Osteoblast (primary cell): ENCODE data around the gene PHF3. TPM values are rescaled to one million over a fixed set of nuclear protein-coding genes. Genes with fewer than 3 reads are reported as not detected.
A peak's percentile ranks its signal among the peaks of the same experiment; 100 is the strongest.

Experiments used
- DNase-seq: peaks from one replicate; pipeline ENCODE4 v3.0.0; 2011; ENCODE audit warnings: low spot score, mixed read lengths; ENCODE audit not compliant: insufficient read length; ENCODE audit errors: missing footprints
- H2AFZ ChIP-seq: 2 replicates; pipeline ENCODE4 v1.6.0; 2011; ENCODE audit warnings: mild to moderate bottlenecking, low read length
- H3K27ac ChIP-seq: 2 replicates; pipeline ENCODE4 v1.5.1; 2011; ENCODE audit warnings: mild to moderate bottlenecking, low read depth, low read length, moderate library complexity
- H3K27me3 ChIP-seq: 2 replicates; pipeline ENCODE4 v1.6.0; 2012; ENCODE audit warnings: mild to moderate bottlenecking, control low read depth, inconsistent platforms, low read length, moderate library complexity; ENCODE audit not compliant: insufficient read depth
- H3K36me3 ChIP-seq: 2 replicates; pipeline ENCODE4 v1.5.1; 2011; ENCODE audit warnings: mild to moderate bottlenecking, low read length, control low read depth, moderate library complexity; ENCODE audit not compliant: insufficient read depth
- H3K4me1 ChIP-seq: 2 replicates; pipeline ENCODE4 v1.5.1; 2011; ENCODE audit warnings: mild to moderate bottlenecking, low read length, control low read depth, moderate library complexity; ENCODE audit not compliant: insufficient read depth
- H3K4me2 ChIP-seq: 2 replicates; pipeline ENCODE4 v1.6.0; 2011; ENCODE audit warnings: mild to moderate bottlenecking, low read length; ENCODE audit not compliant: insufficient read depth
- H3K4me3 ChIP-seq: fragments of 200-600 bp; sonication (generic); 3 replicates; pipeline ENCODE4 v1.5.1; 2012; ENCODE audit warnings: mild to moderate bottlenecking, low read length, inconsistent platforms; ENCODE audit not compliant: insufficient read depth
- H3K79me2 ChIP-seq: 2 replicates; pipeline ENCODE4 v1.6.0; 2012; ENCODE audit warnings: mild to moderate bottlenecking, low read length, control low read depth, inconsistent platforms; ENCODE audit not compliant: insufficient read depth
- H3K9me3 ChIP-seq: 2 replicates; pipeline ENCODE4 v1.5.1; 2011; ENCODE audit warnings: low read depth, low read length, control low read depth
- H4K20me1 ChIP-seq: 2 replicates; pipeline ENCODE4 v1.6.0; 2012; ENCODE audit warnings: mild to moderate bottlenecking, low read length, control low read depth; ENCODE audit not compliant: insufficient read depth
- CTCF ChIP-seq: IDR thresholded peaks from 2 replicates; pipeline ENCODE4 v1.5.1; 2011; ENCODE audit warnings: mild to moderate bottlenecking, low read depth, low read length, moderate library complexity; ENCODE audit errors: extremely low read depth
- small RNA-seq: library from RNA; depleted of rRNA; stranded (forward); fragments of <200 nt; gene quantifications from one replicate; pipeline ENCODE3, GENCODE V24; 2012
- total RNA-seq: library from RNA; depleted of rRNA; stranded (reverse); fragments of >200 nt; gene quantifications from 2 replicates; pipeline ENCODE4 v1.2.3, GENCODE V29; 2012

Gene PHF3
- total RNA-seq, 1 donor: 76.7 TPM

- no peak for TF ChIP-seq CTCF
- no peak overlapping the region for H3K4me2 ChIP-seq
- H3K9me3 ChIP-seq: no peaks in the 10 kb centered on the region
- no peaks in the 10 kb centered on the region for H3K79me2 ChIP-seq
- no peak overlapping the region for H2AFZ ChIP-seq
- H3K36me3 ChIP-seq: no peaks in the 10 kb centered on the region
- no peaks in the 10 kb centered on the region for H4K20me1 ChIP-seq
- H3K27me3 ChIP-seq: no peaks in the 10 kb centered on the region
- no peak overlapping the region for H3K27ac ChIP-seq
- H3K4me1 ChIP-seq: no peaks in the 10 kb centered on the region
- no peak overlapping the region for H3K4me3 ChIP-seq
- no peak for DNase-seq
Observed at GRCh38 chr6:63757826-63758225, 122.2 kb downstream of the PHF3 start.

- DNase-seq: no peak
- H3K27me3 ChIP-seq: no peaks in the 10 kb centered on the region
- H3K36me3 ChIP-seq: no peaks in the 10 kb centered on the region
- no peaks in the 10 kb centered on the region for H3K4me1 ChIP-seq
- H3K4me3 ChIP-seq: no peak overlapping the region
- H3K4me2 ChIP-seq: no peak overlapping the region
- no peak overlapping the region for H2AFZ ChIP-seq
- H3K79me2 ChIP-seq: no peaks in the 10 kb centered on the region
- no peaks in the 10 kb centered on the region for H4K20me1 ChIP-seq
- H3K9me3 ChIP-seq: no peaks in the 10 kb centered on the region
- TF ChIP-seq CTCF: no peak
- no peak overlapping the region for H3K27ac ChIP-seq
Observed at GRCh38 chr6:63759605-63760105, 124.1 kb downstream of the PHF3 start.

DNA sequence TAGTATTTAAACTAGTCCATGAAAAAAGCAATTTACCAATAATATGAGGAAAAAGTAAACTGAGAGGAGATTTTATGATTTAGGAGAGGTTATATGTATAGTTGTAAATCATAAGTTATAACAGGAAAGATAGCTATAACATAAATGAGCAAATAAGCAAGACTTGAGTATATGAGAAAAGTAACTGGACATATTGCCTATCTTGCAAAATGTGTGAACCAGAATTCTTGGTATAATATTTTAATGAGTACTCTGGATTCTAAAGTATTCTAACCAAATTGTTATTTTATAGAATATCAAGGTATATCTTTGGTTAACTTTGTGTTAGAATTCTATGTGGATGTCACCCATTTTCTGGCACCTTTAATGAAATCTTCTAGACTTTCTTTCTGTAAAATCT, 124.6 kb downstream of the PHF3 start:
- H3K36me3 ChIP-seq: no peaks in the 10 kb centered on the region
- TF ChIP-seq CTCF: no peak
- no peak overlapping the region for H3K27ac ChIP-seq
- H3K4me2 ChIP-seq: no peak overlapping the region
- H3K4me3 ChIP-seq: no peak overlapping the region
- no peaks in the 10 kb centered on the region for H3K79me2 ChIP-seq
- H3K9me3 ChIP-seq: no peaks in the 10 kb centered on the region
- no peaks in the 10 kb centered on the region for H3K4me1 ChIP-seq
- H3K27me3 ChIP-seq: no peaks in the 10 kb centered on the region
- H2AFZ ChIP-seq: no peak overlapping the region
- no peaks in the 10 kb centered on the region for H4K20me1 ChIP-seq
- no peak for DNase-seq

- peak; percentile 50 for TF ChIP-seq CTCF
Observed at GRCh38 chr6:63764318-63764916, 128.8 kb downstream of the PHF3 start.

More at GRCh38 chr6:63764318-63764916, 128.8 kb downstream of the PHF3 start:
- no peaks in the 10 kb centered on the region for H4K20me1 ChIP-seq
- H3K27me3 ChIP-seq: no peaks in the 10 kb centered on the region
- H2AFZ ChIP-seq: no peak overlapping the region
- H3K4me3 ChIP-seq: no peak overlapping the region
- no peaks in the 10 kb centered on the region for H3K9me3 ChIP-seq
- no peaks in the 10 kb centered on the region for H3K79me2 ChIP-seq
- H3K4me2 ChIP-seq: no peak overlapping the region
- no peaks in the 10 kb centered on the region for H3K36me3 ChIP-seq
- DNase-seq: no peak
- H3K27ac ChIP-seq: no peak overlapping the region
- H3K4me1 ChIP-seq: no peaks in the 10 kb centered on the region

Small RNA genes lying within 50 kb of the gene (small RNA-seq; reads per million reads assigned to genes)
- gene AL513043.1: not detected

Other genes starting within 250 kb of the PHF3 start
- gene PTP4A1, start 63.3 kb upstream of the PHF3 start, total RNA-seq: 24.2 and 46.0 TPM in 2 replicates